Astrocyte (in vitro differentiated cells and primary cell): ENCODE measurements around the gene GTF2H3. TPM values are rescaled to one million over a fixed set of nuclear protein-coding genes. Genes with fewer than 3 reads are reported as not detected.

ENCODE experiments used
- DNase-seq: peaks from one replicate; pipeline ENCODE4 v3.0.0-alpha.2; 2010; ENCODE audit warnings: low read depth
- FAIRE-seq: peaks from 2 replicates; lab custom pipeline; 2011; peaks lifted over from hg19 to GRCh38; lab: Jason Lieb, UNC
- H2AFZ ChIP-seq: 2 replicates; pipeline ENCODE4 v1.6.0; 2012; ENCODE audit warnings: low read depth, low read length, inconsistent platforms
- H3K27ac ChIP-seq: 2 replicates; pipeline ENCODE4 v1.5.1; 2011; ENCODE audit warnings: low read depth, low read length, inconsistent platforms
- H3K27me3 ChIP-seq: 2 replicates; pipeline ENCODE4 v1.6.0; 2011; ENCODE audit warnings: low read length, inconsistent platforms; ENCODE audit not compliant: insufficient read depth
- H3K36me3 ChIP-seq: 2 replicates; pipeline ENCODE4 v1.5.1; 2011; ENCODE audit warnings: low read length, inconsistent platforms; ENCODE audit not compliant: insufficient read depth
- H3K4me1 ChIP-seq: 2 replicates; pipeline ENCODE4 v1.5.1; 2011; ENCODE audit warnings: low read length, inconsistent platforms; ENCODE audit not compliant: insufficient read depth
- H3K4me2 ChIP-seq: 2 replicates; pipeline ENCODE4 v1.6.0; 2012; ENCODE audit warnings: low read length, inconsistent platforms
- H3K4me3 ChIP-seq: 2 replicates; pipeline ENCODE4 v1.5.1; 2011; ENCODE audit warnings: low read depth, mild to moderate bottlenecking, low read length, inconsistent platforms; ENCODE audit not compliant: insufficient read depth
- H3K79me2 ChIP-seq: 2 replicates; pipeline ENCODE4 v1.6.0; 2012; ENCODE audit warnings: mild to moderate bottlenecking, low read length, inconsistent platforms; ENCODE audit not compliant: insufficient read depth
- H3K9ac ChIP-seq: 2 replicates; pipeline ENCODE4 v1.6.0; 2012; ENCODE audit warnings: mild to moderate bottlenecking, low read length, inconsistent platforms
- H3K9me3 ChIP-seq: 2 replicates; pipeline ENCODE4 v1.5.1; 2012; ENCODE audit warnings: low read depth, mild to moderate bottlenecking, low read length, inconsistent platforms; ENCODE audit not compliant: insufficient read depth
- H4K20me1 ChIP-seq: 2 replicates; pipeline ENCODE4 v1.6.0; 2012; ENCODE audit warnings: low read length, inconsistent platforms; ENCODE audit not compliant: insufficient read depth
- H3K27ac Mint-ChIP-seq: one replicate; pipeline ENCODE4 v1.8.0; 2021; ENCODE audit warnings: mild to moderate bottlenecking, mixed read lengths; ENCODE audit not compliant: unreplicated experiment
- H3K27me3 Mint-ChIP-seq: one replicate; pipeline ENCODE4 v1.8.0; 2021; ENCODE audit warnings: low read depth, mixed read lengths; ENCODE audit not compliant: unreplicated experiment
- H3K36me3 Mint-ChIP-seq: one replicate; pipeline ENCODE4 v1.8.0; 2021; ENCODE audit warnings: low read depth, mixed read lengths; ENCODE audit not compliant: unreplicated experiment
- H3K4me1 Mint-ChIP-seq: one replicate; pipeline ENCODE4 v1.8.0; 2021; ENCODE audit warnings: low read depth, mixed read lengths; ENCODE audit not compliant: unreplicated experiment
- H3K4me3 Mint-ChIP-seq: one replicate; pipeline ENCODE4 v1.8.0; 2021; ENCODE audit warnings: mild to moderate bottlenecking, moderate library complexity, mixed read lengths; ENCODE audit not compliant: unreplicated experiment
- H3K9me3 Mint-ChIP-seq: one replicate; pipeline ENCODE4 v1.8.0; 2021; ENCODE audit warnings: mild to moderate bottlenecking, mixed read lengths; ENCODE audit not compliant: unreplicated experiment
- EZH2 ChIP-seq: IDR thresholded peaks from 2 replicates; pipeline ENCODE4 v1.6.1; 2012; ENCODE audit warnings: mild to moderate bottlenecking, low read length, inconsistent platforms; ENCODE audit not compliant: insufficient read depth
- total RNA-seq: library from RNA; stranded (reverse); gene quantifications from 2 replicates; pipeline ENCODE4 v1.2.1, GENCODE V29; 2021
- TF ChIP-seq, protein P1 (sequence below): IDR thresholded peaks from 2 replicates; pipeline ENCODE4 v1.5.1; 2011; ENCODE audit warnings: low read depth, mild to moderate bottlenecking, inconsistent platforms, low read length, moderate library complexity; ENCODE audit not compliant: insufficient read depth

Gene GTF2H3
- total RNA-seq, 1 donor from 2014 or later = 41.2 TPM

GRCh38 chr12:123599310-123599709 lies 34.3 kb upstream of the GTF2H3 start:
- H3K4me3 ChIP-seq = no peak overlapping the region
- peaks cover 32% of the 10 kb centered on the region for H3K36me3 ChIP-seq
- Mint-ChIP-seq H3K27me3 (no peaks in the 10 kb centered on the region), H3K27ac (peak overlapping the region; percentile 50), H3K4me1 (peaks cover 11% of the 10 kb centered on the region), H3K4me3 (peak overlapping the region; percentile 55), H3K36me3 (no peaks in the 10 kb centered on the region), H3K9me3 (no peaks in the 10 kb centered on the region)
- H3K4me2 ChIP-seq = no peak overlapping the region
- H3K9ac ChIP-seq = no peak overlapping the region
- FAIRE-seq (no peak), DNase-seq (no peak)
- peaks cover 48% of the 10 kb centered on the region for H4K20me1 ChIP-seq
- no peaks in the 10 kb centered on the region for H3K27me3 ChIP-seq
- H3K27ac ChIP-seq = no peak overlapping the region
- H3K4me1 ChIP-seq = peaks cover 5% of the 10 kb centered on the region
- H2AFZ ChIP-seq = no peak overlapping the region
- H3K79me2 ChIP-seq = peaks cover 62% of the 10 kb centered on the region
- H3K9me3 ChIP-seq = no peaks in the 10 kb centered on the region
- TF ChIP-seq, protein P1, sequence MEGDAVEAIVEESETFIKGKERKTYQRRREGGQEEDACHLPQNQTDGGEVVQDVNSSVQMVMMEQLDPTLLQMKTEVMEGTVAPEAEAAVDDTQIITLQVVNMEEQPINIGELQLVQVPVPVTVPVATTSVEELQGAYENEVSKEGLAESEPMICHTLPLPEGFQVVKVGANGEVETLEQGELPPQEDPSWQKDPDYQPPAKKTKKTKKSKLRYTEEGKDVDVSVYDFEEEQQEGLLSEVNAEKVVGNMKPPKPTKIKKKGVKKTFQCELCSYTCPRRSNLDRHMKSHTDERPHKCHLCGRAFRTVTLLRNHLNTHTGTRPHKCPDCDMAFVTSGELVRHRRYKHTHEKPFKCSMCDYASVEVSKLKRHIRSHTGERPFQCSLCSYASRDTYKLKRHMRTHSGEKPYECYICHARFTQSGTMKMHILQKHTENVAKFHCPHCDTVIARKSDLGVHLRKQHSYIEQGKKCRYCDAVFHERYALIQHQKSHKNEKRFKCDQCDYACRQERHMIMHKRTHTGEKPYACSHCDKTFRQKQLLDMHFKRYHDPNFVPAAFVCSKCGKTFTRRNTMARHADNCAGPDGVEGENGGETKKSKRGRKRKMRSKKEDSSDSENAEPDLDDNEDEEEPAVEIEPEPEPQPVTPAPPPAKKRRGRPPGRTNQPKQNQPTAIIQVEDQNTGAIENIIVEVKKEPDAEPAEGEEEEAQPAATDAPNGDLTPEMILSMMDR = no peak
- TF ChIP-seq EZH2 = no peak

DNA sequence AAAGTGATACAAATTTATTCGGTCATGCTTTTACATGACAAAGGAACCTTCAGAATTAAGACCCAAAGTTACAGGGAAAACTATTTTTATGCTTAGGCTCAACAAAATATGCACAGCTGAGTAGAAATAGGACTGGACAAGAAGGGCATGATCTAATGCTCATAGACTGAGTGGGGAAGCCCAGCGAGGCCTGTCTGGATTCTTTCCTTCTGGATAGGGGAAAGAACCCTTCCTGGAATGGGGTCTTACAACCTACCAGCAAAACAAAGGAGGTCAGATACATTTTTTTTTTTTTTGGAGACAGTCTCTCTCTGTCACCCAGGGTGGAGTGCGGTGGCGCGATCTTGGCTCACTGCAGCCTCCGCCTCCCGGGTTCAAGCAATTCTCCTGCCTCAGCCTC lies 33.9 kb upstream of the GTF2H3 start:
- no peak overlapping the region for H3K4me2 ChIP-seq

More for the DNA sequence above, 33.9 kb upstream of the GTF2H3 start:
- H3K4me1 Mint-ChIP-seq = peaks cover 14% of the 10 kb centered on the region
- Histone ChIP-seq H3K9ac (no peak overlapping the region), H3K36me3 (peaks cover 35% of the 10 kb centered on the region), H4K20me1 (peaks cover 46% of the 10 kb centered on the region), H2AFZ (no peak overlapping the region), H3K9me3 (no peaks in the 10 kb centered on the region), H3K4me1 (peaks cover 5% of the 10 kb centered on the region), H3K79me2 (peaks cover 62% of the 10 kb centered on the region), H3K27ac (no peak overlapping the region), H3K27me3 (no peaks in the 10 kb centered on the region), H3K4me3 (no peak overlapping the region)
- no peaks in the 10 kb centered on the region for H3K9me3 Mint-ChIP-seq
- H3K27me3 Mint-ChIP-seq = no peaks in the 10 kb centered on the region
- peak overlapping the region; percentile 79 for H3K4me3 Mint-ChIP-seq
- FAIRE-seq (no peak), DNase-seq (no peak)
- no peak overlapping the region for H3K27ac Mint-ChIP-seq
- TF ChIP-seq, protein P1 = no peak
- TF ChIP-seq EZH2 = no peak
- H3K36me3 Mint-ChIP-seq = no peaks in the 10 kb centered on the region
